Measurements from ENCODE around the gene CNOT1.

Gene CNOT1

GRCh38 chr16:58515871-58516767 lies 113.5 kb downstream of the CNOT1 start:
- DNase-seq: peak; percentile 71

- DNase-seq: peak; percentile 88
Observed at GRCh38 chr16:58515125-58515870, 114.3 kb downstream of the CNOT1 start, which contains the start of gene SETD6. TSS of gene SETD6 (plus strand) at chr16:58515517. CDS start at chr16:58515538, 21 bp downstream.

- DNase-seq: no peak
Observed at GRCh38 chr16:58513874-58514273, 115.8 kb downstream of the CNOT1 start.

- peak; percentile 59 for DNase-seq
Observed at GRCh38 chr16:58511933-58512815, 117.5 kb downstream of the CNOT1 start.

GRCh38 chr16:58510776-58511628 lies 118.6 kb downstream of the CNOT1 start:
- no peak for DNase-seq

GRCh38 chr16:58510097-58510775 lies 119.4 kb downstream of the CNOT1 start:
- no peak for DNase-seq

GRCh38 chr16:58509256-58510096 lies 120.2 kb downstream of the CNOT1 start:
- no peak for DNase-seq

GRCh38 chr16:58508671-58509251 lies 120.9 kb downstream of the CNOT1 start:
- DNase-seq: no peak

GRCh38 chr16:58507963-58508670 lies 121.5 kb downstream of the CNOT1 start:
- DNase-seq: no peak

GRCh38 chr16:58507195-58507962 lies 122.2 kb downstream of the CNOT1 start:
- DNase-seq: no peak

GRCh38 chr16:58506241-58507194 lies 123.1 kb downstream of the CNOT1 start:
- DNase-seq: no peak

GRCh38 chr16:58503863-58504688 lies 125.5 kb downstream of the CNOT1 start:
- no peak for DNase-seq

GRCh38 chr16:58503166-58503862 lies 126.3 kb downstream of the CNOT1 start:
- no peak for DNase-seq

- no peak for DNase-seq
Observed at GRCh38 chr16:58502217-58502921, 127.3 kb downstream of the CNOT1 start.

Data from NCI-H69 (cell line).